SHP77 (cell line): Measurements from ENCODE around the gene PLCZ1.
"Not testable (repeated sequence)": the region's sequence is repeated elsewhere in the genome, so short reads cannot be mapped to it uniquely, and the experiment has no call there.

Source experiments
- DNase-seq, 2 experiments: peaks; one replicate each; lab custom pipeline; 2025; lab: John Stamatoyannopoulos, UW

Gene PLCZ1

GRCh38 chr12:18737819-18738218 is at the start of gene PLCZ1, which contains the start of gene CAPZA3:
PLCZ1 (minus strand) TSS chr12:18738012; CDS start chr12:18737371, 641 bp downstream.
CAPZA3 (plus strand) TSS chr12:18738119; CDS start chr12:18738269, 150 bp downstream.
- no peak for DNase-seq

DNA sequence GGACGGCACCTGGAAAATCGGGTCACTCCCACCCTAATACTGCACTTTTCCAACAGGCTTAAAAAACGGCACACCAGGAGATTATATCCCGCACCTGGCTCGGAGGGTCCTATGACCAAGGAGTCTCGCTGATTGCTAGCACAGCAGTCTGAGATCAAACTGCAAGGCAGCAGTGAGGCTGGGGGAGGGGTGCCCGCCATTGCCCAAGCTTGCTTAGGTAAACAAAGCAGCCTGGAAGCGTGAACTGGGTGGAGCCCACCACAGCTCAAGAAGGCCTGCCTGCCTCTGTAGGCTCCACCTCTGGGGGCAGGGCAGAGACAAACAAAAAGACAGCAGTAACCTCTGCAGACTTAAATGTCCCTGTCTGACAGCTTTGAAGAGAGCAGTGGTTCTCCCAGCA is 47.7 kb upstream of the PLCZ1 start:
- peak; percentile 1 for DNase-seq

- DNase-seq: no peak
Observed at GRCh38 chr12:18782827-18783226, 45.0 kb upstream of the PLCZ1 start.

GRCh38 chr12:18766479-18766878 is 28.7 kb upstream of the PLCZ1 start:
- not testable (repeated sequence) for DNase-seq

DNA sequence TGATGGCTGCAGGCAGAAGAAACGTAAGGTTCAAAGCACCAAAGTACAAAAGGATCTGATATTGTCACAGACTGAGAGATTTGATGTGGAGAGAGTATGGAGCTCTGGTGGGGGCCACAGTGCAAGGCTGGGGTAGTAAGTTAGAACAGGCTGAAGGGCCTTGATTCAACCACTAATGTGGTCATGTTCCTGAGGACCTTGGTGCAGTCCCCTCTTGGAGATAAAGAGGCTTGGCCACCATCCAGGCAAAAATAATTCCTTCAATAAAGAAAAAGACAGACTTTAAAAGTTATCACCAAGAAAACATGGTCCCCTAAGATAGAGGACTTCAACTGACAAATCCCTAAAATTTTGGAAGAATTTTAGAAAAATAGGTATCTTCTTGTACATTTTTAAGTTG is 17.5 kb upstream of the PLCZ1 start:
- no peak for DNase-seq

GRCh38 chr12:18754124-18754707 is 16.4 kb upstream of the PLCZ1 start:
- no peak for DNase-seq

- no peak for DNase-seq
Observed at GRCh38 chr12:18753481-18754123, 15.8 kb upstream of the PLCZ1 start.

GRCh38 chr12:18752947-18753346 is 15.1 kb upstream of the PLCZ1 start:
- DNase-seq: no peak

GRCh38 chr12:18752280-18752920 is 14.6 kb upstream of the PLCZ1 start:
- DNase-seq: no peak

DNA sequence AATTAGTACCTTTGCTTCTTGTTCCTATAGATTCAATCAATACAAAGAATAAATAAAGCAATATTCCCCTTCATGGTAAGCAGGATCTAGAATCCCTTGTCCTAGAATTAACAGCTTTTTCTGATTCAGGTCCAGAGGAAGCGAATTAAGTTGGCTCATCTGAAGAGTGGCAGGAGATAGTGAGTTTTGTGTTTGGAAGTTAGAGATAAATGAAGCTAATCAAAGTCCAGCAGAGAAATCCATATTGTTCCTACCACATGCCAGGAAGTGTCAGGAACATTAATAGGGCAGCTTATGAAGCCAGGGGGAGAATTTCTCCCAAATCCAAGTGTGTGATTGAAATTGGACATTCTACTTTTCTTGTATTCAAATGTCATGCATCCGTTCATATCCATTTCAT is 14.1 kb upstream of the PLCZ1 start:
- no peak for DNase-seq

DNA sequence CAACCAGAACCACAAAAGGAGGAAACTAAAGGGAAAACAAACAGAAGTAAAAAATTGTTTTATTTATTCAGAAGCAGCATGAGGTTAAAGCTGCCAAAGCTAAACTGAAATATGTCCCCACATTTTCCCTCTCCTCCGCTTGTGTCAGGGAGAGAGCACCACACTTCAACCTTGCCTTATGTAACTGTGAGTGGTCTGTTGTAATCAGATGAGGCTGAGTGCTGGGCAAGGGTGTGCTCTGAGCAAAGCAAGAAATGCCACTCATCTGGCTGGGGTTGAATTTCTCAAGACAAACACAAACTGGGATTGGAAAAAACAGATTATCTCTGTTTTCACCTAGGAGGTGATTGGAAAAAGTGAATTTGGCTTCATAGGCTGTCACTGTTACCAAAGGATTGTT is 12.3 kb upstream of the PLCZ1 start:
- no peak for DNase-seq

- DNase-seq: no peak
Observed at GRCh38 chr12:18749386-18749957, 11.7 kb upstream of the PLCZ1 start.

DNA sequence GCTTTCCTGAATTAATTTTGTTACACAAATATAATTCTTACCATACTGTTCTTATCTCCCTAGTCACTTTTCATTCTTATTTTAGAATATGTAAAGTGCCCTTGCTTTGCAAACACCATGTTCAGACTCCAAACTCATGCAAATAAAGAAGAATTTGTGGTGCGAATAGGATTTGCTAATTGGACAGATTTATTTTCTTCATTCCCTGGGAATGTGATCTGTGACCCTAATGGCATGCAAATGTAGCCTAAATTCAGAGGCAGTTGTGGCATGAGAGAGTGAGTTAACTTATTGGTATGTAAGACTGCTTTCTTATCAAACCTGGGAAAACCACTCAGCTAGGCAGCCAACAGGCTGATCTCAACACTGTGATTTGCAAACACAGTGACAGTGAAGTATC is 10.1 kb upstream of the PLCZ1 start:
- no peak for DNase-seq

- DNase-seq: no peak
Observed at GRCh38 chr12:18731156-18731555, 6.7 kb downstream of the PLCZ1 start.

DNA sequence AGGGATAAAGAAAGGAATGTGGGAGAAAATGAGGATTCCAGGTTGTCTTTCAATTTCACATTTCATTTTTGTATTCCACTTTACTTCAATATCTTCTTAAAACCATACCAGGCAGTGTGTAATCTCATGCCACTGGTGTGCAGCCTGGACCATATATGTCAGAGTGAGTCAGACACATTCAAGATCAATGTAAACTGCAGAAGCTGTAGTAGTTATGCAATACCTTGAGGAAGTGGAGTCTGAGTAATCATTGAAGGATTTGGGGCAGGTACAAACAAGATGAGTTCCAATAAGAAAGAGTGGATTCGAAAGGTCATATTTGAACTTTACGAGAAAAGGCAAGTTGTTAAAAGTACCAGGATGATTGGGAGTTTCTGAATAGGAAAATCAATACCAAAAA is 14.1 kb downstream of the PLCZ1 start:
- no peak for DNase-seq

DNA sequence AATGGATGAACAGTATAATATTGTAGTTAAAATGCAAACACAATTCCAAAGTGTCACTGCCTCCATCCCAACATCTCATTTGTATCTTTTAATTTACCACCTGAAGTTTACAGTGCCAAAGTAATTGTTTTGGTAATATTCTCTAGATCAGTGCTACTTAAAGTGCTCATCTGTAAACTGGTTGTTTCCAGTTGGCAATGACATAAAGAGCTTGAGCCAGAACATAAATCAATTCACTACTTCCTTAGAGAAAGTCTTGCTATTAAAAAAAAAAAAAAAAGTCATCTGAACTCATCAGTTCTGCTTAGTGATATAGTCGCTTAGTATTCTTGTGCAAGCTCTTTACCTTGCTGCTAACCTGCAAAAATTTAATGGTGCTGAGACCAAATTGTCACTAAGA is 16.4 kb downstream of the PLCZ1 start:
- DNase-seq: no peak

- DNase-seq: no peak
Observed at GRCh38 chr12:18720690-18721089, 17.1 kb downstream of the PLCZ1 start.

DNA sequence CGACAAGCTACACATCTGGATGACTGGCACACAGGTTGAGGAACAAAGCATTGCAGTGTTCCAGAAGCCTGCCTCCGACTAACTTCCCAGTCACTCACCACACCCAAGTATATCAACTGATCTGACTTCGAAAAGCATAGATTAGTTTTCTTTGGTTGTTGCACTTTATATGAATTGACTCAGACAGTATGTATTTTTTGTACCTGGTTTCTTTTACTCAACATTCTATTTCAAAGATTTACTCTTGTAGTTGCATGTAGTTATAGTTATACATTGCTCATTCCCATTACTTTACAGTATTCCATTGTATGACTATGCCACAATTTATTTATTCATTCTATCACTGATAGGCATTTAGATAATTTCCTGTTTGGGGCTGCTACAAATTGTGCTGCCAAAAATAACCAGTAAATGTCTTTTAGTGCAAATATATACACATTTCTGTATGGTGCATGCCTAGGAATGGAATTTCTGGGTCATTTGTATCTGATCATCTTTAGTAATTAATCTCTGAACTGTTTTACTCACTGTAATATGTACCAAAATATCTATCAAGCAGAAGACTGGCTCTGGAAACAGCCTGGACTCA is 17.8 kb downstream of the PLCZ1 start:
- DNase-seq: no peak

DNA sequence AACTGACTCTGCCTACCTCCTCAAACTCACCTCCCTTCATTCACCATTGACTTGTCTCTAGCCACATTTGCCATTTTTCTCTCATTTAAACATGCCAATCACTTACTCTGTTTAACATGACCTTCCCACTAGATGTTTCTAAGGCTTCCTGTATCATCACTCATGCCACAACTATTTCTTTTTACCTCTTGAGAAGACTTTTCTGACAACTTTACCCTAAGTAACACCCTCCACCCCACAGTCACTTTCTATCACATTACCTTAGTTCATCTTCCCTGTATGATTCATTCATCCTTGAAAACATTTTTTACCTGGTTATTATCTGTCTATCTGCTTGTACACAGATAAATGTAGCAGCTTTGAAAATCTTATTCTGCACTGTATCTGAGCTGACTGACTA is 19.4 kb downstream of the PLCZ1 start:
- no peak for DNase-seq

DNA sequence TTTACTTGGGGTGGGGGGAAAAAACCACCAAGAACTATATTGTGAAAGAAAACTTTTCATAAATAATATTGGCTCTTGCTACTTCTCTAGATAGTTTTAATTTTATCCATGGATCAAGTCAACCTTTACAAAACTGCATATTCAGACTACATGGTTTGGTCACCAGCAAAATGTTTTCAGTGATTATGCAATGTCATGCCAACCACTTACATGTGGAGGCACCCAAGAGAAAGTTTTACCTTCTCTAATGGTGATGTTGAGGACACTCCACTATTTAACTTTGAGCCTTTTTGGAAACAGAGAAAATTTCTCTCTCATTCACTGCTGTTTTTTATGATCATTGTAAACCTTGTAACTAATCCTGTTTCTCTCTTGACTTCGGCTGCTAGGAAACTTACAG is 21.6 kb downstream of the PLCZ1 start:
- DNase-seq: no peak

DNA sequence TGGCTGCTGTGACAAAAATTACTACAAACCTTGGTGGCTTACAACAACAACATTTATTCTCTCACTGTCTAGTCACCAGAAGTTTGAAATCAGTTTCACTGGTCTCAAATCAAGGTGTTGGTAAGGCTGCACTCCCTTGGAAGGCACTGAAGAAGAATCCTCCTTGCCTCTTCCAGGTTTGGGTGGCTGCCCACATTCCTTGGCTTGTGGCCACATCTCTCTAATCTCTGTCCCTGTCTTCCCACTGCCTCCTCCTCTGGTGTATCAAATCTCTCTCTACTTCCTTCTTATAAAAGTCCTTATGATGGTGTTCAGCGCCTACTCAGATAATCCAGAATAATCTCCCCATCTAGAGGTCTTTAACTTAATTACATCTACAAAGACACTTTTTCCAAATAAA is 31.0 kb downstream of the PLCZ1 start:
- no peak for DNase-seq

GRCh38 chr12:18703911-18704310 is 33.9 kb downstream of the PLCZ1 start:
- DNase-seq: no peak

- no peak for DNase-seq
Observed at GRCh38 chr12:18703321-18703720, 34.5 kb downstream of the PLCZ1 start.
